ENCODE data around the gene CDH1. TPM values are rescaled to one million over a fixed set of nuclear protein-coding genes. Genes with fewer than 3 reads are reported as not detected.
A peak's percentile ranks its signal among the peaks of the same experiment; 100 is the strongest.

The CDH1 gene
- total RNA-seq, 2 experiments from 2014 or later, result 0.31 to 0.49 TPM

DNA sequence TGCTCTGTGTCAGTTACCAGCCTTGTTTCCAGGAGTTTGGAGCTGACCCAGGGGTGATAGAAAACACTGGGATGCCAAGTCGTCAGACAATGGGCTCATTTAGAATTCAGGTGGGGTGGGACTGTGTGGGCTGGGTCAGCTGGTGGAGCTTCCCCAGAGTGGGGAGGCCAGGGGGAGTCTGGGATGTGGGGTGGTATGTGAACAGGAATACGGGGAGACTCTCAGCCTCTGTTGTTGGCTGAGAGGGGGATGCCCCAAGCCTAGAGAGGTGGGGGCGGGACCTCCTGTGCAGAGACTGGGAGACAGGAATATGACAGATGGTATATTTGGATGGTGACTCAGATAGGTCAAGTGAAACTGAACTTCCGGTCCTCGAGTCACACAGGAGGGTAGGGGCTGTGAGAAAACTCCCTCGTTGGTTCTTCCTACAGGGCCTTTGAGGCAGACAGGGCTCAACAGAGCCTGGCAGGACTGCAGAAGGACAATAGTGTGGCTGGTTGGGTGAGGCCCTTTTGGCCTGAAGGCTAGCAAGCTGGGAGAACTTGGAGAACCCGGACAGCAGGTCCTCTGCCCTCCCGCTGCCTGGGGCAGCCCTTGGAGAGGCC lies 23.7 kb downstream of the CDH1 start:
- Mint-ChIP-seq H3K4me1 (ENCODE audit: low read depth) (peaks cover 10% of the 10 kb centered on the region), H3K9me3 (no peaks in the 10 kb centered on the region), H3K36me3 (ENCODE audit: low read depth) (no peaks in the 10 kb centered on the region), H3K27ac (no peak overlapping the region), H3K27me3 (no peaks in the 10 kb centered on the region), H3K4me3 (no peak overlapping the region)
- Histone ChIP-seq H3K36me3 (ENCODE audit: insufficient read depth, low read length) (no peaks in the 10 kb centered on the region), H3K4me3 (ENCODE audit: low read length) (no peak overlapping the region), H3K4me1 (ENCODE audit: insufficient read depth, low read length) (peaks cover 4% of the 10 kb centered on the region), H3K27me3 (ENCODE audit: control insufficient read depth in 1 of 2, insufficient read depth in 2 of 2, low read length in 2 of 2) (no peaks in the 10 kb centered on the region), H3K9me3 (ENCODE audit: control insufficient read depth in 1 of 2, insufficient read depth in 1 of 2, low read length in 2 of 2) (no peaks in the 10 kb centered on the region), H3K27ac (ENCODE audit: low read depth in 1 of 2, low read length in 2 of 2) (no peak overlapping the region)
- POLR2A ChIA-PET, result no interaction called here
- peak in 2 of 14 experiments; percentile 35 to 45 for DNase-seq
- TF ChIP-seq, protein P1, sequence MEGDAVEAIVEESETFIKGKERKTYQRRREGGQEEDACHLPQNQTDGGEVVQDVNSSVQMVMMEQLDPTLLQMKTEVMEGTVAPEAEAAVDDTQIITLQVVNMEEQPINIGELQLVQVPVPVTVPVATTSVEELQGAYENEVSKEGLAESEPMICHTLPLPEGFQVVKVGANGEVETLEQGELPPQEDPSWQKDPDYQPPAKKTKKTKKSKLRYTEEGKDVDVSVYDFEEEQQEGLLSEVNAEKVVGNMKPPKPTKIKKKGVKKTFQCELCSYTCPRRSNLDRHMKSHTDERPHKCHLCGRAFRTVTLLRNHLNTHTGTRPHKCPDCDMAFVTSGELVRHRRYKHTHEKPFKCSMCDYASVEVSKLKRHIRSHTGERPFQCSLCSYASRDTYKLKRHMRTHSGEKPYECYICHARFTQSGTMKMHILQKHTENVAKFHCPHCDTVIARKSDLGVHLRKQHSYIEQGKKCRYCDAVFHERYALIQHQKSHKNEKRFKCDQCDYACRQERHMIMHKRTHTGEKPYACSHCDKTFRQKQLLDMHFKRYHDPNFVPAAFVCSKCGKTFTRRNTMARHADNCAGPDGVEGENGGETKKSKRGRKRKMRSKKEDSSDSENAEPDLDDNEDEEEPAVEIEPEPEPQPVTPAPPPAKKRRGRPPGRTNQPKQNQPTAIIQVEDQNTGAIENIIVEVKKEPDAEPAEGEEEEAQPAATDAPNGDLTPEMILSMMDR (IDR thresholded peaks at IDR 0.05), result no peak
- intact Hi-C loops (cut with DNase I, micrococcal nuclease), result no loop called here
- CTCF ChIA-PET, result no interaction called here
- no peak for ATAC-seq (ENCODE audit: poor library complexity)

DNA sequence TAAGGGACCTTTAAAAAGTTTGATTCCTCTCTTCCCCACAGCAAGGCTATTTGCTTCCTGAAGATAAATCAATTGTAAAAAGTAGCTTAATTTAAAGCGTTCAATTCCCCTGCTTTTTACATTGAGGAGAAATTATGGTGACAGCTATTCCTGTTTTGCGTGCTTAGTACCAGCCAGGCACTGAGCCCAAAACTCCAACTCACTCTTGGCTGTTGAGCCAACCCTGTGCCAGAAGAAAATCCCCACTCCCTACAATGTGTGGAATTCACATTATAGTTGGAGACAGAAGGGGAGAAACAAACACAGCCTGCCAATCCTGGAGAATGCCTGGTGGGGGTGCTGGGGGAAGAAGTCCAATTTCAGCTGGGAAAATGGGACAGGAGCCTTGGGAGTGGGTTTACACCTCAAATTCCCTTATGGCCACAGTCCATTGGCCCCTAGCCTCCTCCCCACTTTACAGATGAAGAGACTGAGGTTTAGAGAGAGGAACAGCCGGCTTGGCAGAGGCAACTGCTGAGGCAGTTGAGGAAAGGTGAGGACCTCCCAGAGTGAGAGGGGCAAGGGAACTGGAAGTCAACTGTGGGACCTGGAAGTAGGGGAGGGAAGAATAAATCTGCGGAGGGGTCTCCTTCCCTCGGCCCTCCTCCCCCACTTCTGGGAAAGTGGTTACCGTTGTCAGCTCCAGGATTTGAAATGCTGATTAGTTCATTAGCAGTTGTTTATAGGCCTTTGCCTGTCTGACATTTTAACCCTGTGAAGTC lies 26.1 kb downstream of the CDH1 start:
- H3K27me3 ChIP-seq (ENCODE audit: control insufficient read depth in 1 of 2, insufficient read depth in 2 of 2, low read length in 2 of 2), result no peaks in the 10 kb centered on the region
- TF ChIP-seq, protein P1 (IDR thresholded peaks at IDR 0.05), result no peak
- intact Hi-C loops (cut with DNase I, micrococcal nuclease), result no loop called here
- Mint-ChIP-seq H3K27ac (no peak overlapping the region), H3K36me3 (ENCODE audit: low read depth) (no peaks in the 10 kb centered on the region), H3K4me3 (no peak overlapping the region), H3K27me3 (no peaks in the 10 kb centered on the region), H3K9me3 (no peaks in the 10 kb centered on the region), H3K4me1 (ENCODE audit: low read depth) (peaks cover 5% of the 10 kb centered on the region)
- ChIA-PET POLR2A (no interaction called here), CTCF (no interaction called here)
- no peak overlapping the region for H3K27ac ChIP-seq (ENCODE audit: low read depth in 1 of 2, low read length in 2 of 2)
- ATAC-seq (ENCODE audit: poor library complexity) (no peak), DNase-seq (no peak)
- H3K4me1 ChIP-seq (ENCODE audit: insufficient read depth, low read length), result no peaks in the 10 kb centered on the region
- H3K4me3 ChIP-seq (ENCODE audit: low read length), result no peak overlapping the region
- no peaks in the 10 kb centered on the region for H3K9me3 ChIP-seq (ENCODE audit: control insufficient read depth in 1 of 2, insufficient read depth in 1 of 2, low read length in 2 of 2)
- H3K36me3 ChIP-seq (ENCODE audit: insufficient read depth, low read length), result no peaks in the 10 kb centered on the region

DNA sequence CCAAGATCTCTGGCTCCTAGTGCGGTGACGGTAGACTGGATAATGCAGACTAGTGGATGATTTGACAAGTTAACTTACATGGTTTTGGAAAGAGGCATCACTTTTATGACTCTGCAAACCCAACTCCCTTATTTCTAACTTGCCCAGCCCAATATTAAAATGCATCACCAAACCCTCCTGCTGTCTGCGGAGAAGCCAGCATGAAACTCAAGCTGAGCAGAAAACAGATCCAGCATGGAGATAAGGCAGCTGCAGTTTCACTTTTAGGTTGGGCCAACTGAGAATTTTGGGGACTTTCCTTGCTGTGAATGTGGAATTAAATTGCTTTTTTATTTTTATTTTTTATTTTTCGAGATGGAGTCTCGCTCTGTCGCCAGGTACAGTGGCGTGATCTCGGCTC lies 27.8 kb downstream of the CDH1 start:
- ChIA-PET CTCF (no interaction called here), POLR2A (no interaction called here)
- no peaks in the 10 kb centered on the region for H3K9me3 Mint-ChIP-seq
- peaks cover 5% of the 10 kb centered on the region for H3K4me1 Mint-ChIP-seq (ENCODE audit: low read depth)
- TF ChIP-seq, protein P1 (IDR thresholded peaks at IDR 0.05), result no peak
- H3K27me3 Mint-ChIP-seq, result no peaks in the 10 kb centered on the region
- Histone ChIP-seq H3K36me3 (ENCODE audit: insufficient read depth, low read length) (no peaks in the 10 kb centered on the region), H3K27ac (ENCODE audit: low read depth in 1 of 2, low read length in 2 of 2) (no peak overlapping the region), H3K4me3 (ENCODE audit: low read length) (no peak overlapping the region), H3K9me3 (ENCODE audit: control insufficient read depth in 1 of 2, insufficient read depth in 1 of 2, low read length in 2 of 2) (no peaks in the 10 kb centered on the region), H3K27me3 (ENCODE audit: control insufficient read depth in 1 of 2, insufficient read depth in 2 of 2, low read length in 2 of 2) (no peaks in the 10 kb centered on the region), H3K4me1 (ENCODE audit: insufficient read depth, low read length) (no peaks in the 10 kb centered on the region)
- H3K27ac Mint-ChIP-seq, result no peak overlapping the region
- no peak overlapping the region for H3K4me3 Mint-ChIP-seq
- ATAC-seq (ENCODE audit: poor library complexity) (peak; percentile 21), DNase-seq (peak in 3 of 14 experiments; percentile 24 to 39 (median 32))
- intact Hi-C loops (cut with DNase I, micrococcal nuclease), result no loop called here
- no peaks in the 10 kb centered on the region for H3K36me3 Mint-ChIP-seq (ENCODE audit: low read depth)
